GM10266 (cell line): ENCODE data around the gene ABAT.
"Not testable (repeated sequence)": the region's sequence is repeated elsewhere in the genome, so short reads cannot be mapped to it uniquely, and the experiment has no call there.

Experiments used
- DNase-seq: peaks from one replicate; pipeline ENCODE4 v3.0.0; 2012; ENCODE audit errors: extremely low spot score
- TF ChIP-seq, protein P1 (sequence below): IDR thresholded peaks from 2 replicates; pipeline ENCODE4 v1.5.1; 2012; ENCODE audit warnings: mild to moderate bottlenecking, low read depth; ENCODE audit not compliant: control insufficient read depth, insufficient read depth; ENCODE audit errors: missing control alignments

The ABAT gene

GRCh38 chr16:8775359-8775758 lies 100.9 kb downstream of the ABAT start:
- TF ChIP-seq, protein P1, sequence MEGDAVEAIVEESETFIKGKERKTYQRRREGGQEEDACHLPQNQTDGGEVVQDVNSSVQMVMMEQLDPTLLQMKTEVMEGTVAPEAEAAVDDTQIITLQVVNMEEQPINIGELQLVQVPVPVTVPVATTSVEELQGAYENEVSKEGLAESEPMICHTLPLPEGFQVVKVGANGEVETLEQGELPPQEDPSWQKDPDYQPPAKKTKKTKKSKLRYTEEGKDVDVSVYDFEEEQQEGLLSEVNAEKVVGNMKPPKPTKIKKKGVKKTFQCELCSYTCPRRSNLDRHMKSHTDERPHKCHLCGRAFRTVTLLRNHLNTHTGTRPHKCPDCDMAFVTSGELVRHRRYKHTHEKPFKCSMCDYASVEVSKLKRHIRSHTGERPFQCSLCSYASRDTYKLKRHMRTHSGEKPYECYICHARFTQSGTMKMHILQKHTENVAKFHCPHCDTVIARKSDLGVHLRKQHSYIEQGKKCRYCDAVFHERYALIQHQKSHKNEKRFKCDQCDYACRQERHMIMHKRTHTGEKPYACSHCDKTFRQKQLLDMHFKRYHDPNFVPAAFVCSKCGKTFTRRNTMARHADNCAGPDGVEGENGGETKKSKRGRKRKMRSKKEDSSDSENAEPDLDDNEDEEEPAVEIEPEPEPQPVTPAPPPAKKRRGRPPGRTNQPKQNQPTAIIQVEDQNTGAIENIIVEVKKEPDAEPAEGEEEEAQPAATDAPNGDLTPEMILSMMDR = no peak
- DNase-seq = no peak

GRCh38 chr16:8776129-8776584 lies 101.7 kb downstream of the ABAT start:
- DNase-seq = no peak
- TF ChIP-seq, protein P1 = no peak

- no peak for DNase-seq
- TF ChIP-seq, protein P1 = no peak
These were observed 102.8 kb downstream of the ABAT start for GRCh38 chr16:8777217-8777616.

- TF ChIP-seq, protein P1 = no peak
- no peak for DNase-seq
These were observed 107.4 kb downstream of the ABAT start for GRCh38 chr16:8781797-8782196.

DNA sequence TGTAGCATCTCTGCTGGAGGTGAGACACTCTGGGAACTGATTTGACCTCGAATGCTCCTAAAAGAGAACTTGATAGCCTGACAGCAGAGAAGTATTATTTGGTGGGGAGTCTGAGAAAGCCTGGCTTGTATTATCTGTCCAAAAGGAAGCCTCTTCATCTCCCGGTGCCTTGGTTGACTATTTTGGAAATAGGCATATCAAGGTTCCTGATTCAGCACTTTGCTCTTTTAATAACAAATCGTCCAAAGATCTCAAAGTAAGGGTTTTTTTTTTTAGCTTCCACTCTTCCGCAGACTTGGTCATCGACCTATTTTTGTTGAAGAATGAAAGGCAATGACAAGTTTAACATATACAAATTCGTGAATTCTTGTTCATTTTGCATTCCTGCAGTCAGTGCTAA lies 108.3 kb downstream of the ABAT start:
- no peak for DNase-seq
- TF ChIP-seq, protein P1 = no peak

DNA sequence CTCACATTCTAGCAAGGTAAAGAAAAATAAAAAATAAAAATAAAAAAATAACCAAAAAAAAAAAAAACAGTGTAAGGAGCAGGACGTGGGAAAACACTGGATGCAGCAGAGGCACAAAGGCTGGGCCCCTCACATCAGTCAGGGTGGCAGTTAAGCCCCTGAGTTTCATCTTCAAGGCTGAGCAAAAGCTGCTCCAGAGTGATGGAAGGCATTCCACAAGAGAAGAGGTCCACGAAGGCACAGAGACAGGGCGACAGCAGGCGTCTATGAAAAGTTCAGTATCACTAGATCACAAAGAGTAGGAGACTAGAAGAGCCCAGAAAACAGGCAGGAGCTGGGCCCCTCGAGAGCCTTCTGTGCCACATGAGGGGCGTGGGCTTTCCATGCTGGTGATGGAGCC lies 111.0 kb downstream of the ABAT start:
- DNase-seq = no peak
- TF ChIP-seq, protein P1 = no peak

DNA sequence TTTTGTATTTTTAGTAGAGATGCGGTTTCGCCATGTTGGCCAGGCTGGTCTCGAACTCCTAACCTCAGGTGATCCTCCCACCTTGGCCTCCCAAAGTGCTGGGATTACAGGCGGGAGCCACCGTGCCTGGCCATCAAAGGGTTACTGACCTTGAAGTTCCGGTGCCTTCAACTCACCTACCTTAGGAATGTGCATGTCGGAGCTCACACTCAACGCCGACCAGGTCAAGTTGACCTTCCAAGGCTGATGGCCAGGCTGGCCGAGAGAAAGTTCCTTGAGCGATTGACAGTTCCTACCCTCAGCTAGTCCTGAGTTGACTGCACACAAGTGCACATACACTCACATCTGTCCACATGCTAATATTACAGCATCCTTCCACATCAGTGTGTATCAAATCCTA lies 111.9 kb downstream of the ABAT start:
- DNase-seq = not testable (repeated sequence)

DNA sequence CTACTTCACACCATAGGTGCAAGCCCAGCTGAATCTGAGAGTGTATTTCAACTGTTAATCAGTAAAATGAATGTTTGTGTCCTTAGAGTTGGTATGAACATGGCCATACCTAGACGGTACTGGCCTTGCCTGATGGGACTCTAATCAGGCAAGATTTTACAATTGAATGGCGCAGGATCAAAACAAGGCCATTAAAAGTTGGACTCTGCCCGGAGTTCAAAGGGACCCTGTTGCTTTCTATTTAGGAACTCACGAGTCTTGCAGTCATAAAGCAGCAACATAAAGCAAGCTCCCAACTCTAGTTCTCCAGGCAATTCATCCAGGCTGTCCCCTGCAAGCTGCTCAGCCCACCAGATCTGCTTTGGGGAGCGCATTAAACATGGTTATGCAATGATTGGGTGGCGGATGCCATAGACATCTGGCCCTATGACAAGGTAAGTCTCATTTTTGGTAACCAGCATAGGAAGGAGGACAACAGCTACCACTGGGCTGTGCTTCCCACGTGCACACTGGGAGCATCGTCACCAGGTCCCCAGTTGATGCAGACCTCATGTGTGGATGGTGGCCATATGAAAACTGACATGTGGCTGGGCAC lies 114.3 kb downstream of the ABAT start:
- TF ChIP-seq, protein P1 = no peak
- no peak for DNase-seq
